HTR-8/SVneo (cell line): ENCODE measurements around the gene TPR.
"Not testable (repeated sequence)": the region's sequence is repeated elsewhere in the genome, so short reads cannot be mapped to it uniquely, and the experiment has no call there.

ENCODE experiments used
- DNase-seq: peaks from one replicate; pipeline ENCODE4 v3.0.0; 2011; ENCODE audit warnings: low spot score, mixed read lengths; ENCODE audit not compliant: insufficient read length
- FAIRE-seq: peaks from 2 replicates; lab custom pipeline; 2011; peaks lifted over from hg19 to GRCh38; lab: Jason Lieb, UNC

TPR gene

DNA sequence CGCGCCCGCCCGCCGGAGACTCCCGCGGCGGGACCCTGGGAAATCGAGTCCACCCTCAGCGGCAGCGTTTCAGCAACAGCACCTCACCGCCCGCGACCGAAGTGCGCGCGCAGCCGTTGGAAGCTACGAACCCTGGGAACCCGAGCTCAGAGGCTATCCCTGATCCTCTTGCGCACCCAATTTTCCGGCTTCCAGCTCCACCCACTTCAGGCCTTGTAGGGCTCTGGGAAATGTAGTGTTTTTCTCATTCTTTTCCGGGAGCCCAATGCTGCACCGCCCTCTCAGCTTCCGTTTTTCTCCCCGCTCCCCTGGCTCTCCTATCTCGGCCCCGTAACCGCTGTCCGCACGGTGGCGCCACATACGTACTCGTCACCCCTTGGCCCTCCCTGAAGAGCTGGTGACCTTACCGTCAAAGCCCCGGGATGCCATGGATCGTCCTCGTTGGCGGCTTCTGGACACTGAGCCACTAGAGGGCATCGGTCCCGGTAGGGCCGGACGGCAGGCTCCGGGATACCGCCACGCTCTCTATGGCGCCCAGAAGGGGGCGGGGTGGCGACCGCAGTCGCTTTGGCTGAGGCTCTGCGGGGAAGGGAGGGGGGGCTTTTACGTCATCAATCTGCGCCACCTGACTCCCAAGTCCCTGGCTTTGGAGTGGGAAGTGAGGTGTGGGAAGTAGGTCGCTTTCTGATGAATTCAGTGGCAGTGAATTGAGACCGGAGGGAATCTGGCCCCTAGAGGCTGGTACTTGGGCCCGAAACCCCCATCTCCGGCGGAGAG, at the start of gene TPR, which contains the start of gene ODR4:
TSS of gene TPR (minus strand) at position 102 of the 777 bp plus-strand sequence. CDS start 225 bp downstream, outside the sequence.
TSS of gene ODR4 (plus strand) at position 687 of the 777 bp plus-strand sequence. CDS start 3,948 bp downstream, outside the sequence.
- peak; percentile 85 for FAIRE-seq
- peak; percentile 96 for DNase-seq

DNA sequence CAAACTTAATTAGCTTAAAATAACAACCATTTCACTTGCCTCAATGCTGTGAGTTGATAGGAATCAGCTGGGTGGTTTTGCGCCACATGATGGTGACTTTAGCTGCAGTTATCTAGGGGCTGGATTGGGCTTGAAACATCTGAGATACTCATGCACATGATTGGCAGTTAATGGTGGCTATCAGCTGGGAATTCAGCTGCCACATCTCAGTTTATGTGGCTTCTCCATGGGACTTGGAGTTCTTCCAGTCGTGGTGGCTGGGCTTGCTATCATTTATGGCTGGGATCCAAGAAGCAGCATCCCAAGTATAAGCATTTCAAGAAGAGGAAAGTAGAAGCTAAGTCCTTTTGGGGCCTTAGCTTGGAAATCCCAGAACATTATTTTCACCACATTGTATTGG, 49.5 kb upstream of the TPR start:
- FAIRE-seq (no peak), DNase-seq (no peak)

DNA sequence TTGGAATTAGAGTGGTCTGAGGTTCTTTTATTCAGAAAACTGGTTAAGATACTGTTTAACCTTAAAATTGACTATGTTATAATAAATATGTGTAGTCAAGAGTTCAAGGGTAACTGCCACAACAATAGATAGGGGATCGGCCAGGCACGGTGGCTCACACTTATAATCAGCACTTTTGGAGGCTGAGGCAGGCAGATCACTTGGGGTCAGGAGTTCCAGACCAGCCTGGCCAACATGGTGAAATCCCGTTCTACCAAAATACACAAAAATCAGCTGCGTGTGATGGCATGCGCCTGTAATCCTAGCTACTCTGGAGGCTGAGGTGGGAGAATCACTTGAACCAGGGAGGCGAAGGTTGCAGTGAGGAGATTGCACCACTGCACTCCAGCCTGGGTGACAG, 46.4 kb upstream of the TPR start:
- DNase-seq: no peak
- FAIRE-seq: no peak

DNA sequence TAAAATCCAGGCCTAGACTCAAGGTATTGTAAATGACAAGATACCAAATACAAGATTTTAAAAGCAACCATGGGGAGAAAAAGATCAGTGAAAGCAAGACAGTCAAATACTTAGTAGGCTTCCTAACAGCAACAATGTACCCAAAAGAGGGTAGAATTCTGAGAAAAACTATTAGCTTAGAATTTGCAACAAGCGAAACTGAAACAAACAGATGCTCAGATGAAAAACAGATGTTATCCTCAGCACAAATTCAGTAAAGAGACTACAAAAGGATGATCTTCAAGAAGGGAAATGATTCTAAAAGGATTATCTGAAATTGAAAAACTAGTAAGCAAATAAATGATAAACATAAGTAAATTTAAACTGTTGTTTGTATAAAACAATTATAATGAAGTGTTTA, 45.9 kb upstream of the TPR start:
- no peak for DNase-seq
- FAIRE-seq: no peak

DNA sequence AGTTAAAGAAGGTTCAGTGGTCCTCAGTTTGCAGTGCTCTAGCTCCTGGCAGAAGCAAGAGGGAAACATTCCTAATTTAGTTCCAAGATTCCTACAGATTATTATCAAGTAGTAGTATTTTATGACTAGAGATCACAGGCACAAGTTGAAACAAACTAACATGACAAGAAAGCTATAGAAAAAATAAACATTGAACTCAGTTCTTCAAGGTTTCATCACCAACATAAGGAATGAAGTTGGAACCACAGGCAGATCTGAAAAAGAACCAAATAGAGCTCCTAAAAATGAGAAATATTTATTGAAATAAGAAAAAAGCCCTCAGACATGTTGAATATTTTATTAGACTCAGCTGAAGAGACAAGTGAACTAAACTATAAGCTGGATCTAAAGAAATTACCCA, 45.3 kb upstream of the TPR start:
- FAIRE-seq (no peak), DNase-seq (no peak)

DNA sequence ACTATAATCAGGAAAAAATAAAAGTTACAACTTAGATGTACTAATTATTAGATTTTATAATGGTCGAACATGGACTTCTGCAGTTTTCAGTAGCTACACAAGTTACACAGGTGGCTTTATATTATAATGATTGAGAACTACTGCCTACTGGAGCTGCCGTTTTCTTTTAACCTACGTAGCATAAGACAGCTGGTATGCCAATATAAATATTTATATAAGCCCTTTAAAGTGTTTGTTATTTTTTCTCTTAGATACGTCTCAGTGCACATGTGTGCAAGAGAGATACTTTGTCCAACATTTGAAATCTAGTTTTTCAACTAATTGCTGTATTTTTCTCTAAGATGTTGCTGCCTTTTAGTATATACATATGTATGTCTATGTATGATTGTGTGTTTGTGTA, 43.5 kb upstream of the TPR start:
- FAIRE-seq: no peak
- DNase-seq: no peak

DNA sequence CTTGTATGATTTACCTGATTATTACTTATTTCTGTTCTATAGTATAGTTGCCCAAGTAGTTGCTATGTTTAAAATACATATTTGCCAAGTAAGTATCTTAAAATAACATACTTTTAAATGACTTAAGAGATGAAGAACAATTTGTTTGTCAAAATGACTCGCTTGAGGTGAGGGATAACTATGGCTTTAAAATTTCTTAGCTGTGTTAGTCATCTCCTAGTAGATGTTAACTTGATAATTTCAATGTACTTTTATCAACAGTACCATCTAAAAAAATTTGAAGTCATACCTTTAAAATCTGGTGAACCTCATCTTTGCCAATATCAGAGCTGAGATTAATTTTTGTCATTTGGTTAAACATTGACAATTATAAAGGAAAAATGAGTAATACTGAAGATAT, 38.3 kb upstream of the TPR start:
- no peak for FAIRE-seq

DNA sequence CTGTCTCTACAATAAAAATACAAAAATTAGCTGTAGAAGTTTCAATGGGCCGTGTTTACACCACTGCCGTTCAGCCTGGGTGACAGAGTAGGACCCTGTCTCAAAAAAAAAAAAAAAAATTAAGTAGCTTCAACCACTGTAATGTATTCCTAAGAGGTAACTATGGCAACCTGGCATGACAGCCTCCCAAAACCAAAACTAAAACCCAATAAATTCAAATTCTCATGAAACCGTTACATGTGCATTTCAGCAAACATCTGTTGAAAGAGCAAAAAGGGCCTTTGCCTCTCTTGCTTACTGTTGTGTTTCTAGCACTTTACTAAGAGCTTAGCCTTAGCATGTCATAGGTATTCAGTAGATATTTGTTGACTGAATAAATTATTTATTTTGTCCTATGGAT, 34.0 kb upstream of the TPR start:
- DNase-seq (no peak), FAIRE-seq (no peak)

More for the DNA sequence above, 38.3 kb upstream of the TPR start:
- no peak for DNase-seq

DNA sequence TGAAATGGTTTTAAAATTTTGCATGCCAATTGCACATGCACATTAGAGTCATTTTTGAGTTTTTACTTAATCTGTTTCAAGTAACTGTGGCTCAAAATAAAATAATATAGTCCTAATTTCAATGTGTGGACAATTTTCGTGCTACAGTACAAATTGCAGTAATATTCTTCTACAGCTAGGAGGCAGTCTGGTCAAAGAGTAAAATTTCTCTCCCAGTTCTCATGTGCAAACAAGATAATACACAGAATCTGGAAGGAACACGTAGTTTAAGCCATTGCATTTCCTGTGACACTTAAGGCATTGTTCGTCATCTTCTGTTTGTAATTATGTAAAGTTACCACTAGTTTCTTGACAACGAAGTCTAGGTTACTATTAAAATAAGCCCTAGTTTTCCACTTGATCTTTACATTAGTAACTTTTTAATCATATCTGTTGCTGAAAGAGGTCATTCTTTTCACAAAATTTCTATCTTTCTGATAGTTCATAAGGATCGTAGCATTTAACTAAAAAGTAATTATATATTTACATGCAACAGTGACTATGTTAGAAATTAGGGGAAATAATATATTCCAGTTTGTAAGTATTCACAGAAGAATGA, 29.5 kb upstream of the TPR start:
- FAIRE-seq (no peak), DNase-seq (peak; percentile 19)

DNA sequence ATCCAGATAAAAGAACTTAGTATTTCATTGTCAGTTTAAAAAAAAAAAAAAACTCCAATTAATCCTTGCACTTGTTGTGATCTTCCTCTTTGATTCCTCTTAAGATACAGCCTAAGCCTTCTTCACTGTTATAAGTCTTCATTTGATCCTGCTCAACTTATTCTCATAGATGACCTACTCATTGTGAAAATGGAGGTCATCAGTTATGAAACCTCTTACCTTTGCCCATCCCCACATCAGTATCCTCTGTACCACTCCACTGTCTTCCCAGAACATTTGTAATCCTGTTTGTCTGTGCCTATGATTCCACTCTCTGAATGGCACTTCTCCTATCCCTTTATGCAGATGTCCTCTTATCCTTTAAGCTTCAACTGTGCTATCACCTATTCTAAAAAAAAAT, 28.6 kb upstream of the TPR start:
- DNase-seq (no peak), FAIRE-seq (no peak)

DNA sequence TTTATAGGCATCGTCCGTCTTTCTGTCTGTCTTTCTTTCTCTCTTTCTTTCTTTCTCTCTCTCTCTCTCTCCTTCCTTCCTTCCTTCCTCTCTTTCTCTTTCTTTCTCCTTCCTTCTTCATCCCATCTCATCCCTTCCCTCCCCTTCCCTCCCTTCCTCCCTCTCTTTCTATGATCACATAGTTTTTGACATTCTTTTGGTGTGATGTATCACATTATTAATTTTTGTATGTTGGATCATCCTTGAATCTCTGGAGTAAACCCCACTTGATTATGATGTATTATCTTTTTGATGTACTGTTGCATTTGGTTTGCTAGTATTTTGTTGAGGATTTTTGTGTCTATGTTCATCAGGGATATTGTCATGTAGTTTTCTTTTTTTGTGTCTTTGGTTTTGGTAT, 26.4 kb upstream of the TPR start:
- not testable (repeated sequence) for DNase-seq, FAIRE-seq

DNA sequence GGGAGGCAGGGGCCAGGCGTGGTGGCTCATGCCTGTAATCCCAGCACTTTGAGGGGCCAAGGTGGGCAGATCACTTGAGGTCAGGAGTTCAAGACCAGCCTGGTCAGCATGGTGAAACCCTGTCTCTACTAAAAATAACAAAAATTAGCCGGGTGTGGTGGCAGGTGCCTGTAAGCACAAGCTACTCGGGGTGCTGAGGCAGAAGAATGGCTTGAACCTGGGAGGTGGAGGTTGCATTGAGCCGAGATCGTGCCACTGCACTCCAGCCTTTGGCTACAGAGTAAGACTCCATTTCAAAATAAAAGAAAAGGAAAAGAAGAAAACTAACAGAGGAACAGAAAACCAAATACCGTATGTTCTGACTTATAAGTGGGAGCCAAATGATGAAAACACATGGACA, 17.7 kb upstream of the TPR start:
- FAIRE-seq, DNase-seq: not testable (repeated sequence)

DNA sequence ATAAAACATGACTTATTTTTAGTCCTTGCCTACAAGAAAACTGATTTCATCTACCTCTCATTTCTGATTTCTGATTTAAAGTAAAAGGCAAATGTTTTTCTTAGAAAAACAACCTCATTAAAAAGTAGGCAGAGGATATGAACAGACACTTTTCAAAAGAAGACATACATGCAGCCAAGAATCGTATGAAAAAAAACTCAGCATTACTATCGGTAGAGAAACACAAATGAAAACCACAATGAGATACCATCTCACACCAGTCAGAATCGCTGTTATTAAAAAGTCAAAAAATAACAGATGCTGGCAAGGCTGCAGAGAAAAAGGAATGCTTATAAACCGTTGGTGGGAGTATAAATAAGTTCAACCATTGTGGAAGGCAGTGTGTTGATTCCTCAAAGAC, 16.8 kb upstream of the TPR start:
- no peak for FAIRE-seq
- no peak for DNase-seq

DNA sequence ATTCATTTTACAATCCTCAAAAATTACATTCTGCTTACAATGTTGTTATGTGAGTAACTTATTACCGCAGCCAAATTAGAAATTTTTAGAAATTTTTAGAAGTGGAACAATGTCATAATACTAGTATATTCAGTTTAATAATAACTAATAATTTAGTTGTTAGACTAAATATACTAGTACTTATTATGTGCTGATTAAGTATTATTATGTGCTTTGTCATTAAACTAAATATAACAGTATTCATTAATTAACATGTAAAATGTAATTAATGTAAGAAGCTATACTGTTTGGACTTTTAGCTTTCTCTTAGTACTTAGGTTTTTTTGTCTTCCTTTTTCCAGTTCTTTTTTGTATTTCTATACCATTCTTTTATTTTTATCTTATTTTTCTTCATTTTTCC, 15.9 kb upstream of the TPR start:
- no peak for DNase-seq
- FAIRE-seq: no peak

DNA sequence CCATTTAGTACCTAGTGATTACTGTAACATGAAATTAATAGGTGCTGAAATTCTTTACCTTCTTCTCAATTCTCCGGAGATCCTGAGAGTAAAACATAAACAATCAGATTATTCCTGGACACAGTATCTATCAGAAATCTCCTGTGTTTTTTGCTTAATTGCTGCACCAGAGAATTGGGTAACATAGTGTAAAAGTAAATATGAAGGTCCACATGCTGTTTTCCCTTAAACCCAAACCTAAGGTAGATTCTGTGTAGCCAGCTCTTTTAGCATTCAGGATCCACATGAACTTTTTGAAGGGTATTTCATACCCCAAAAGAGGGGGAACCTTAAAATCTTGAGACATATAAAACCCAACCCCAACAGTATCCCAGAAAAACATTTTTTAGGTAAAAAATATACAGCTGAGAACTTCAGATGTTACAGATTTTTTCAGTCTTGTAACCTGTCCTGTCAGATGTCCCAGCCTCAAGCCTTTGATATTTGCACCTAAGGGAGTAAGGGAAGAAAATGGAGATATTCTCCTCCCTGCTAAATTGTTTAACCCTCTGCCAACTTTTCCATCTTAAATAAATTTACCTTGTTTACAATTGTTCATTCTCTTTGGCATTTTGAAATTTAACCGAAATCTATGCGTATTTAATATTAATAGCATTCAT, 11.8 kb upstream of the TPR start:
- no peak for DNase-seq
- FAIRE-seq: no peak

DNA sequence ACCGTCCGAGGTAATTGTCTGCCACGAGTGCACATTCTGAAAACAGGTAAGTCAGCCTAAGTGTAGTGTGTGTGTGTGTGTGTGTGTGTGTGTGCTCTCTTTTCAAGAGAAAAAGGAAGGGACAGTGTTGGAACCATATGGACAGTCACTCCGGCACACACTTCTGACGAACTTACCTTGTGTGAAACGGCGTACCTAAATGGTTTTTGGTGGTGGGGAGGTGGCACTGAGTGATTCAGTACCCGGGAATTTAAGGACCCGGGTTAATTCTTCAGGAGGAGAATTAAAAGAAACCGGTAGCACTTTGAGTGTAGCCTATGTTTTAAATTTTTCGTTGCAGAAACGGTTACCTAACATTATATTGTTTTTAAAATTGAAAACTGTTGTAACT, 871 bp upstream of the TPR start:
- peak; percentile 10 for DNase-seq
- FAIRE-seq: no peak

DNA sequence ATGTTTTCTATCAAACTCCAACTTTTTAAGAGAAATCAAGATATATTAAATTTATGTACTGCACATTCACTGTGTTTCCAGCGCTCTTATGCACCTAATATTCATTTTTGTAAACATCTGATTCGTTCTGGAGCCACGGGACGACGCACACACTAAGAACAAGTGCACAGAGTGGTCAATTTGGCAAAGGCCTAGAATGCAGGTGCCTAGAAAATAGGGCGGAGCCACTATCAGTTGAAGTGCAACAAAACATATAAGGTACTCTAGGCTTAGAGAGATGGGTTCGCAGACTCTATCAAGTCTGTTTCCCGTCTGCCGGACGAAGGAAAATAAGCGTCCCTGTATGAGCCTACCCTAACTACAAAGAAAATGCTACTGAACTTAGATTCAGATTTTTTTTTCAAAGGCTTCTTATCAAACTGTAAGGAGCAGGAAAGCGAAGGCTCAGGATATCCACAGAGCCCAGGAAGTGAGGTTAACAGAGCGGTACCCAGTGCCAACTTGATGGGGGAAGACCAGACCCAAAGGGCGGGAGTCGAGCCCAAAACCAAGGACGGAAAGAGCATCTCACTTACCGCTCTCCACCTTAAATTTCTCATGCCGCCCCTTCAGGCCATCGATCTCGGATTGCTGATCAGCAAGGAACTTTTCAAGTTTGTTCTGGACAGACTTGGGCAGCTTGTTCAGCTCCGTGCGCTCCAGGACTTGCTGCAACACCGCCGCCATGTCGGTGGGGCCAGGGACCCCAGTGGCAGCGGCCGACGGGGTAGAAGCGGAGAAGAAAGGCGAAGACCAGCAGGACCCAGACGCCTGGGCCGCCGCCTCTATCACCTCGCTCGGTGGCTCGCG, 526 bp downstream of the TPR start:
- peak; percentile 3 for DNase-seq
- FAIRE-seq: no peak

DNA sequence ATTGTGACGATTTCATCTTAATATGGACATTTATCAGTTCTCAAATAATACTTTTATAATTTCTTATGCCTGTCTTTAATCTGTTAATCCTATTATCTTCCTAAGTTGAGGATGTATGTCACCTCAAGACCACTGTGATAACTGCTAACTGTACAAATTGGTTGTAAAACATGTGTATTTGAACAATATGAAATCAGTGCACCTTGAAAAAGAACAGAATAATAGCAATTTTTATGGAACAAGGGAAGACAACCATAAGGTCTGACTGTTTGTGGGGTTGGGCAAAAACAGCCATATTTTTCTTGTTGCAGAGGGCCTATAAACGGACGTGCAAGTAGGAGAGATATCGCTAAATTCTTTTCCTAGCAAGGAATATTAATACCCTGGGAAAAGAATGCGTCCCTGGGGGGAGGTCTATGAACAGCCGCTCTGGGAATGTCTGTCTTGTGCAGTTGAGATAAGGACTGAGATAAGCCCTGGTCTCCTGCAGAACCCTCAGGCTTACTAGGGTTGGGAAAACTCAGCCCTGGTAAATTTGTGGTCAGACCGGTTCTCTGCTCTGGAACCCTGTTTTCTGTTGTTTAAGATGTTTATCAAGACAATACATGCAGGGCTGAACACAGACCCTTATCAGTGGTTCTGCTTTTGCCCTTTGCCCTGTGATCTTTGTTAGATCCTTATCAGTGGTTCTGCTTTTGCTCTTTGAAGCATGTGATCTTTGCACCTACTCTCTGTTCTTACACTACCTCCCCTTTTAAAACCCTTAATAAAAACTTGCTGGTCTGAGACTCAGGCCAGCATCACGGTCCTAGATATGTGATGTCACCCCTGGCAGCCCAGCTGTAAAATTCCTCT, 27.0 kb downstream of the TPR start:
- not testable (repeated sequence) for FAIRE-seq, DNase-seq

DNA sequence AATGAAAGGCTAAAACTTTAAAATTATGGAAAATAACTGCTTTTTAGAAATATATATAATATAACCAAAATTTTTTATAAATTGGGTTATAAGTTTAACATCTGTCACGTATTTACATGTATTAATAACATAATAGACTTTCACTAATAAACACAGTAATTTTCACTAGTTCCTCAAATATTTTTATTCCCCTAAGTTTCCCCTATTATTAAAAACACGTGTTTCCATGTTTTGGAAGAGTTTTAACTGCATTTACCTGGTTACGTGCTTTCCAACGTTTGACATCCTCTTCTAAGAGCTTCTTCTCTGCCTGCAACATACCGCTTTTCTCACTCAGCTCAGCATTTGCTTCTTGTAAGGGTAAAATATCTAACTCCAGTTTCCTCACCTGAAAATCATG, 34.3 kb downstream of the TPR start:
- DNase-seq: no peak
- no peak for FAIRE-seq
